Naive B cell (primary cell): ENCODE results near the gene PTPRZ1. TPM values are rescaled to one million over a fixed set of nuclear protein-coding genes. Genes with fewer than 3 reads are reported as not detected.

Source experiments
- ATAC-seq, 2 donors: fragments of 150-1000 bp; cut with Tn5 transposase; 2 replicates each; pipeline ENCODE4 v1.10.0; 2021; ENCODE audit warnings: low read depth in 2 of 2, mild to moderate bottlenecking in 2 of 2, moderate library complexity in 2 of 2
- DNase-seq: peaks from one replicate; pipeline ENCODE4 v3.0.0; 2022
- H3K27ac Mint-ChIP-seq, 6 donors: one replicate each; pipeline ENCODE4 v1.8.0; 2020 to 2022; ENCODE audit warnings: mild to moderate bottlenecking in 6 of 6, mixed read lengths in 6 of 6, moderate library complexity in 5 of 6, inconsistent platforms in 2 of 6
- H3K27me3 Mint-ChIP-seq, 3 donors: one replicate each; pipeline ENCODE4 v1.8.0; 2021 to 2022; ENCODE audit warnings: mixed read lengths in 3 of 3, mild to moderate bottlenecking in 1 of 3
- H3K36me3 Mint-ChIP-seq, 2 donors: one replicate each; pipeline ENCODE4 v1.8.0; 2020 to 2022; ENCODE audit warnings: mixed read lengths in 2 of 2, inconsistent platforms in 1 of 2, mild to moderate bottlenecking in 1 of 2
- H3K4me1 Mint-ChIP-seq, 3 donors: one replicate each; pipeline ENCODE4 v1.8.0; 2020 to 2022; ENCODE audit warnings: mixed read lengths in 3 of 3, inconsistent platforms in 1 of 3, mild to moderate bottlenecking in 1 of 3, moderate library complexity in 1 of 3
- H3K4me3 Mint-ChIP-seq, 8 donors: one replicate each; pipeline ENCODE4 v1.8.0; 2020 to 2022; ENCODE audit warnings: mild to moderate bottlenecking in 8 of 8, mixed read lengths in 8 of 8, moderate library complexity in 8 of 8, inconsistent platforms in 2 of 8
- H3K9me3 Mint-ChIP-seq, 7 donors: one replicate each; pipeline ENCODE4 v1.8.0; 2020 to 2022; ENCODE audit warnings: mixed read lengths in 7 of 7, mild to moderate bottlenecking in 5 of 7, inconsistent platforms in 2 of 7, moderate library complexity in 1 of 7
- polyA plus RNA-seq, 6 donors: library from polyadenylated mRNA; unstranded; fragments of 300-500 nt; fragmentation: Illumina TruSeq; gene quantifications; one replicate each; pipeline ENCODE4 v1.2.3, GENCODE V29; 2021; ENCODE audit warnings: low read depth in 6 of 6

PTPRZ1 gene
- polyA plus RNA-seq, 6 donors from 2014 or later, result not detected

- ATAC-seq (no peak), DNase-seq (no peak)
- Mint-ChIP-seq H3K27ac (no peak overlapping the region), H3K9me3 (peaks cover 0 to 2% (median 0%) of the 10 kb centered on the region in 7 donors), H3K27me3 (no peaks in the 10 kb centered on the region), H3K4me1 (no peaks in the 10 kb centered on the region), H3K4me3 (no peak overlapping the region), H3K36me3 (no peaks in the 10 kb centered on the region)
Measured at GRCh38 chr7:122054393-122054792, 181.4 kb downstream of the PTPRZ1 start.

- Mint-ChIP-seq H3K36me3 (no peaks in the 10 kb centered on the region), H3K27me3 (no peaks in the 10 kb centered on the region), H3K27ac (no peak overlapping the region), H3K4me1 (no peaks in the 10 kb centered on the region), H3K4me3 (no peak overlapping the region), H3K9me3 (peaks cover 0 to 2% (median 0%) of the 10 kb centered on the region in 7 donors)
- ATAC-seq (no peak), DNase-seq (no peak)
Measured at GRCh38 chr7:122055073-122055472, 182.1 kb downstream of the PTPRZ1 start.

- peaks cover 0 to 2% (median 0%) of the 10 kb centered on the region in 7 donors for H3K9me3 Mint-ChIP-seq
- no peaks in the 10 kb centered on the region for H3K4me1 Mint-ChIP-seq
- ATAC-seq (no peak), DNase-seq (no peak)
- H3K27ac Mint-ChIP-seq, result no peak overlapping the region
- no peaks in the 10 kb centered on the region for H3K36me3 Mint-ChIP-seq
- no peaks in the 10 kb centered on the region for H3K27me3 Mint-ChIP-seq
- H3K4me3 Mint-ChIP-seq, result no peak overlapping the region
Measured at GRCh38 chr7:122056977-122057376, 184.0 kb downstream of the PTPRZ1 start.

GRCh38 chr7:122059542-122059941, 186.6 kb downstream of the PTPRZ1 start:
- H3K9me3 Mint-ChIP-seq, result no peaks in the 10 kb centered on the region
- ATAC-seq, result no peak

GRCh38 chr7:122063146-122063545, 190.2 kb downstream of the PTPRZ1 start:
- no peaks in the 10 kb centered on the region for H3K9me3 Mint-ChIP-seq
- no peak for DNase-seq
- H3K27ac Mint-ChIP-seq, result no peak overlapping the region
- H3K4me3 Mint-ChIP-seq, result no peak overlapping the region
- H3K27me3 Mint-ChIP-seq, result peaks cover 0 to 8% (median 3%) of the 10 kb centered on the region in 3 donors
- H3K4me1 Mint-ChIP-seq, result no peaks in the 10 kb centered on the region
- no peaks in the 10 kb centered on the region for H3K36me3 Mint-ChIP-seq
- ATAC-seq, result no peak

More at GRCh38 chr7:122059542-122059941, 186.6 kb downstream of the PTPRZ1 start:
- no peaks in the 10 kb centered on the region for H3K36me3 Mint-ChIP-seq
- no peak overlapping the region for H3K27ac Mint-ChIP-seq
- no peak overlapping the region for H3K4me3 Mint-ChIP-seq
- H3K4me1 Mint-ChIP-seq, result no peaks in the 10 kb centered on the region
- DNase-seq, result no peak
- no peaks in the 10 kb centered on the region for H3K27me3 Mint-ChIP-seq

GRCh38 chr7:122064971-122065370, 192.0 kb downstream of the PTPRZ1 start:
- DNase-seq (no peak), ATAC-seq (no peak)
- no peak overlapping the region for H3K27ac Mint-ChIP-seq
- H3K9me3 Mint-ChIP-seq, result no peaks in the 10 kb centered on the region
- H3K4me1 Mint-ChIP-seq, result no peaks in the 10 kb centered on the region
- H3K36me3 Mint-ChIP-seq, result no peaks in the 10 kb centered on the region
- no peak overlapping the region for H3K4me3 Mint-ChIP-seq
- H3K27me3 Mint-ChIP-seq, result peaks cover 0 to 8% (median 6%) of the 10 kb centered on the region in 3 donors

- Mint-ChIP-seq H3K36me3 (no peaks in the 10 kb centered on the region), H3K4me3 (peak overlapping the region in 1 of 8 donors; percentile 2), H3K9me3 (no peaks in the 10 kb centered on the region), H3K27ac (no peak overlapping the region), H3K4me1 (no peaks in the 10 kb centered on the region), H3K27me3 (peaks cover 0 to 8% (median 6%) of the 10 kb centered on the region in 3 donors)
- no peak for ATAC-seq
- no peak for DNase-seq
Measured at GRCh38 chr7:122067077-122067476, 194.1 kb downstream of the PTPRZ1 start.

GRCh38 chr7:122068046-122068445, 195.1 kb downstream of the PTPRZ1 start:
- ATAC-seq, result no peak
- H3K4me3 Mint-ChIP-seq, result no peak overlapping the region
- H3K27ac Mint-ChIP-seq, result no peak overlapping the region
- H3K9me3 Mint-ChIP-seq, result no peaks in the 10 kb centered on the region
- peaks cover 0 to 8% (median 6%) of the 10 kb centered on the region in 3 donors for H3K27me3 Mint-ChIP-seq
- no peaks in the 10 kb centered on the region for H3K4me1 Mint-ChIP-seq
- DNase-seq, result no peak
- H3K36me3 Mint-ChIP-seq, result no peaks in the 10 kb centered on the region

- H3K27ac Mint-ChIP-seq, result no peak overlapping the region
- no peaks in the 10 kb centered on the region for H3K9me3 Mint-ChIP-seq
- no peaks in the 10 kb centered on the region for H3K36me3 Mint-ChIP-seq
- peaks cover 0 to 8% (median 6%) of the 10 kb centered on the region in 3 donors for H3K27me3 Mint-ChIP-seq
- no peaks in the 10 kb centered on the region for H3K4me1 Mint-ChIP-seq
- DNase-seq, result no peak
- no peak for ATAC-seq
- no peak overlapping the region for H3K4me3 Mint-ChIP-seq
Measured at GRCh38 chr7:122068999-122069398, 196.0 kb downstream of the PTPRZ1 start.

GRCh38 chr7:122070062-122070461, 197.1 kb downstream of the PTPRZ1 start:
- Mint-ChIP-seq H3K4me1 (no peaks in the 10 kb centered on the region), H3K27ac (no peak overlapping the region), H3K36me3 (peaks cover 0 to 2% of the 10 kb centered on the region in 2 donors), H3K27me3 (peaks cover 0 to 6% (median 4%) of the 10 kb centered on the region in 3 donors), H3K4me3 (no peak overlapping the region), H3K9me3 (peaks cover 0 to under 1% (median 0%) of the 10 kb centered on the region in 7 donors)
- ATAC-seq (no peak), DNase-seq (no peak)

GRCh38 chr7:122070834-122071233, 197.9 kb downstream of the PTPRZ1 start:
- no peaks in the 10 kb centered on the region for H3K4me1 Mint-ChIP-seq
- no peak for DNase-seq
- peaks cover 0 to 5% (median 0%) of the 10 kb centered on the region in 7 donors for H3K9me3 Mint-ChIP-seq
- peaks cover 0 to 6% (median 0%) of the 10 kb centered on the region in 3 donors for H3K27me3 Mint-ChIP-seq
- H3K36me3 Mint-ChIP-seq, result peaks cover 5 to 8% of the 10 kb centered on the region in 2 donors
- ATAC-seq, result no peak
- H3K4me3 Mint-ChIP-seq, result no peak overlapping the region
- peak overlapping the region in 1 of 6 donors; percentile 88 for H3K27ac Mint-ChIP-seq

GRCh38 chr7:122072272-122072671, 199.3 kb downstream of the PTPRZ1 start:
- DNase-seq (no peak), ATAC-seq (no peak)
- H3K27me3 Mint-ChIP-seq, result peaks cover 0 to 6% (median 0%) of the 10 kb centered on the region in 3 donors
- no peak overlapping the region for H3K4me3 Mint-ChIP-seq
- H3K27ac Mint-ChIP-seq, result no peak overlapping the region
- H3K9me3 Mint-ChIP-seq, result peaks cover 0 to 5% (median 0%) of the 10 kb centered on the region in 7 donors
- no peaks in the 10 kb centered on the region for H3K4me1 Mint-ChIP-seq
- H3K36me3 Mint-ChIP-seq, result peaks cover 8 to 17% of the 10 kb centered on the region in 2 donors

GRCh38 chr7:122072924-122073599, 200.1 kb downstream of the PTPRZ1 start:
- no peak overlapping the region for H3K4me3 Mint-ChIP-seq
- H3K4me1 Mint-ChIP-seq, result no peaks in the 10 kb centered on the region

GRCh38 chr7:122073635-122074034, 200.7 kb downstream of the PTPRZ1 start:
- Mint-ChIP-seq H3K36me3 (peaks cover 13 to 29% of the 10 kb centered on the region in 2 donors), H3K4me1 (no peaks in the 10 kb centered on the region), H3K9me3 (peaks cover 0 to 5% (median 0%) of the 10 kb centered on the region in 7 donors), H3K4me3 (no peak overlapping the region), H3K27me3 (no peaks in the 10 kb centered on the region), H3K27ac (no peak overlapping the region)
- ATAC-seq (no peak), DNase-seq (no peak)

More at GRCh38 chr7:122072924-122073599, 200.1 kb downstream of the PTPRZ1 start:
- peaks cover 0 to 3% (median 0%) of the 10 kb centered on the region in 3 donors for H3K27me3 Mint-ChIP-seq
- no peak overlapping the region for H3K27ac Mint-ChIP-seq
- ATAC-seq, result no peak
- peaks cover 0 to 5% (median 0%) of the 10 kb centered on the region in 7 donors for H3K9me3 Mint-ChIP-seq
- DNase-seq, result no peak
- H3K36me3 Mint-ChIP-seq, result peaks cover 8 to 25% of the 10 kb centered on the region in 2 donors
